ENCODE data around the gene BMPR1A.
A peak's percentile ranks its signal among the peaks of the same experiment; 100 is the strongest.

GRCh38 chr10:86970982-86971231 is 214.5 kb downstream of the BMPR1A start:
- TF ChIP-seq CTCF (IDR thresholded peaks at IDR 0.05) (no peak), POLR2AphosphoS5 (IDR thresholded peaks at IDR 0.05) (peak in 1 of 3 donors; percentile 30), POLR2A (IDR thresholded peaks at IDR 0.05) (peak; percentile 79 to 98)

All from suprapubic skin (tissue), 4 donors.